ENCODE results near the gene PLXNA1. TPM values are rescaled to one million over a fixed set of nuclear protein-coding genes. Genes with fewer than 3 reads are reported as not detected.

The PLXNA1 gene
- total and polyA plus RNA-seq, 9 of the 15 experiments (the other 6 are each of a cell fraction or from before 2014, with no cell fraction given) = 0.23 to 59.9 (median 16.8) TPM

GRCh38 chr3:126998728-126999127, 15.8 kb downstream of the PLXNA1 start (continued):
- TF ChIP-seq, protein P1, sequence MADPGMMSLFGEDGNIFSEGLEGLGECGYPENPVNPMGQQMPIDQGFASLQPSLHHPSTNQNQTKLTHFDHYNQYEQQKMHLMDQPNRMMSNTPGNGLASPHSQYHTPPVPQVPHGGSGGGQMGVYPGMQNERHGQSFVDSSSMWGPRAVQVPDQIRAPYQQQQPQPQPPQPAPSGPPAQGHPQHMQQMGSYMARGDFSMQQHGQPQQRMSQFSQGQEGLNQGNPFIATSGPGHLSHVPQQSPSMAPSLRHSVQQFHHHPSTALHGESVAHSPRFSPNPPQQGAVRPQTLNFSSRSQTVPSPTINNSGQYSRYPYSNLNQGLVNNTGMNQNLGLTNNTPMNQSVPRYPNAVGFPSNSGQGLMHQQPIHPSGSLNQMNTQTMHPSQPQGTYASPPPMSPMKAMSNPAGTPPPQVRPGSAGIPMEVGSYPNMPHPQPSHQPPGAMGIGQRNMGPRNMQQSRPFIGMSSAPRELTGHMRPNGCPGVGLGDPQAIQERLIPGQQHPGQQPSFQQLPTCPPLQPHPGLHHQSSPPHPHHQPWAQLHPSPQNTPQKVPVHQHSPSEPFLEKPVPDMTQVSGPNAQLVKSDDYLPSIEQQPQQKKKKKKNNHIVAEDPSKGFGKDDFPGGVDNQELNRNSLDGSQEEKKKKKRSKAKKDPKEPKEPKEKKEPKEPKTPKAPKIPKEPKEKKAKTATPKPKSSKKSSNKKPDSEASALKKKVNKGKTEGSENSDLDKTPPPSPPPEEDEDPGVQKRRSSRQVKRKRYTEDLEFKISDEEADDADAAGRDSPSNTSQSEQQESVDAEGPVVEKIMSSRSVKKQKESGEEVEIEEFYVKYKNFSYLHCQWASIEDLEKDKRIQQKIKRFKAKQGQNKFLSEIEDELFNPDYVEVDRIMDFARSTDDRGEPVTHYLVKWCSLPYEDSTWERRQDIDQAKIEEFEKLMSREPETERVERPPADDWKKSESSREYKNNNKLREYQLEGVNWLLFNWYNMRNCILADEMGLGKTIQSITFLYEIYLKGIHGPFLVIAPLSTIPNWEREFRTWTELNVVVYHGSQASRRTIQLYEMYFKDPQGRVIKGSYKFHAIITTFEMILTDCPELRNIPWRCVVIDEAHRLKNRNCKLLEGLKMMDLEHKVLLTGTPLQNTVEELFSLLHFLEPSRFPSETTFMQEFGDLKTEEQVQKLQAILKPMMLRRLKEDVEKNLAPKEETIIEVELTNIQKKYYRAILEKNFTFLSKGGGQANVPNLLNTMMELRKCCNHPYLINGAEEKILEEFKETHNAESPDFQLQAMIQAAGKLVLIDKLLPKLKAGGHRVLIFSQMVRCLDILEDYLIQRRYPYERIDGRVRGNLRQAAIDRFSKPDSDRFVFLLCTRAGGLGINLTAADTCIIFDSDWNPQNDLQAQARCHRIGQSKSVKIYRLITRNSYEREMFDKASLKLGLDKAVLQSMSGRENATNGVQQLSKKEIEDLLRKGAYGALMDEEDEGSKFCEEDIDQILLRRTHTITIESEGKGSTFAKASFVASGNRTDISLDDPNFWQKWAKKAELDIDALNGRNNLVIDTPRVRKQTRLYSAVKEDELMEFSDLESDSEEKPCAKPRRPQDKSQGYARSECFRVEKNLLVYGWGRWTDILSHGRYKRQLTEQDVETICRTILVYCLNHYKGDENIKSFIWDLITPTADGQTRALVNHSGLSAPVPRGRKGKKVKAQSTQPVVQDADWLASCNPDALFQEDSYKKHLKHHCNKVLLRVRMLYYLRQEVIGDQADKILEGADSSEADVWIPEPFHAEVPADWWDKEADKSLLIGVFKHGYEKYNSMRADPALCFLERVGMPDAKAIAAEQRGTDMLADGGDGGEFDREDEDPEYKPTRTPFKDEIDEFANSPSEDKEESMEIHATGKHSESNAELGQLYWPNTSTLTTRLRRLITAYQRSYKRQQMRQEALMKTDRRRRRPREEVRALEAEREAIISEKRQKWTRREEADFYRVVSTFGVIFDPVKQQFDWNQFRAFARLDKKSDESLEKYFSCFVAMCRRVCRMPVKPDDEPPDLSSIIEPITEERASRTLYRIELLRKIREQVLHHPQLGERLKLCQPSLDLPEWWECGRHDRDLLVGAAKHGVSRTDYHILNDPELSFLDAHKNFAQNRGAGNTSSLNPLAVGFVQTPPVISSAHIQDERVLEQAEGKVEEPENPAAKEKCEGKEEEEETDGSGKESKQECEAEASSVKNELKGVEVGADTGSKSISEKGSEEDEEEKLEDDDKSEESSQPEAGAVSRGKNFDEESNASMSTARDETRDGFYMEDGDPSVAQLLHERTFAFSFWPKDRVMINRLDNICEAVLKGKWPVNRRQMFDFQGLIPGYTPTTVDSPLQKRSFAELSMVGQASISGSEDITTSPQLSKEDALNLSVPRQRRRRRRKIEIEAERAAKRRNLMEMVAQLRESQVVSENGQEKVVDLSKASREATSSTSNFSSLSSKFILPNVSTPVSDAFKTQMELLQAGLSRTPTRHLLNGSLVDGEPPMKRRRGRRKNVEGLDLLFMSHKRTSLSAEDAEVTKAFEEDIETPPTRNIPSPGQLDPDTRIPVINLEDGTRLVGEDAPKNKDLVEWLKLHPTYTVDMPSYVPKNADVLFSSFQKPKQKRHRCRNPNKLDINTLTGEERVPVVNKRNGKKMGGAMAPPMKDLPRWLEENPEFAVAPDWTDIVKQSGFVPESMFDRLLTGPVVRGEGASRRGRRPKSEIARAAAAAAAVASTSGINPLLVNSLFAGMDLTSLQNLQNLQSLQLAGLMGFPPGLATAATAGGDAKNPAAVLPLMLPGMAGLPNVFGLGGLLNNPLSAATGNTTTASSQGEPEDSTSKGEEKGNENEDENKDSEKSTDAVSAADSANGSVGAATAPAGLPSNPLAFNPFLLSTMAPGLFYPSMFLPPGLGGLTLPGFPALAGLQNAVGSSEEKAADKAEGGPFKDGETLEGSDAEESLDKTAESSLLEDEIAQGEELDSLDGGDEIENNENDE (IDR thresholded peaks at IDR 0.05; ENCODE audit: low read depth, low read length) = no peak
- TF ChIP-seq NR3C1 (CRISPR knock-in tag; IDR thresholded peaks at IDR 0.05) = no peak
- TF ChIP-seq, protein P2, sequence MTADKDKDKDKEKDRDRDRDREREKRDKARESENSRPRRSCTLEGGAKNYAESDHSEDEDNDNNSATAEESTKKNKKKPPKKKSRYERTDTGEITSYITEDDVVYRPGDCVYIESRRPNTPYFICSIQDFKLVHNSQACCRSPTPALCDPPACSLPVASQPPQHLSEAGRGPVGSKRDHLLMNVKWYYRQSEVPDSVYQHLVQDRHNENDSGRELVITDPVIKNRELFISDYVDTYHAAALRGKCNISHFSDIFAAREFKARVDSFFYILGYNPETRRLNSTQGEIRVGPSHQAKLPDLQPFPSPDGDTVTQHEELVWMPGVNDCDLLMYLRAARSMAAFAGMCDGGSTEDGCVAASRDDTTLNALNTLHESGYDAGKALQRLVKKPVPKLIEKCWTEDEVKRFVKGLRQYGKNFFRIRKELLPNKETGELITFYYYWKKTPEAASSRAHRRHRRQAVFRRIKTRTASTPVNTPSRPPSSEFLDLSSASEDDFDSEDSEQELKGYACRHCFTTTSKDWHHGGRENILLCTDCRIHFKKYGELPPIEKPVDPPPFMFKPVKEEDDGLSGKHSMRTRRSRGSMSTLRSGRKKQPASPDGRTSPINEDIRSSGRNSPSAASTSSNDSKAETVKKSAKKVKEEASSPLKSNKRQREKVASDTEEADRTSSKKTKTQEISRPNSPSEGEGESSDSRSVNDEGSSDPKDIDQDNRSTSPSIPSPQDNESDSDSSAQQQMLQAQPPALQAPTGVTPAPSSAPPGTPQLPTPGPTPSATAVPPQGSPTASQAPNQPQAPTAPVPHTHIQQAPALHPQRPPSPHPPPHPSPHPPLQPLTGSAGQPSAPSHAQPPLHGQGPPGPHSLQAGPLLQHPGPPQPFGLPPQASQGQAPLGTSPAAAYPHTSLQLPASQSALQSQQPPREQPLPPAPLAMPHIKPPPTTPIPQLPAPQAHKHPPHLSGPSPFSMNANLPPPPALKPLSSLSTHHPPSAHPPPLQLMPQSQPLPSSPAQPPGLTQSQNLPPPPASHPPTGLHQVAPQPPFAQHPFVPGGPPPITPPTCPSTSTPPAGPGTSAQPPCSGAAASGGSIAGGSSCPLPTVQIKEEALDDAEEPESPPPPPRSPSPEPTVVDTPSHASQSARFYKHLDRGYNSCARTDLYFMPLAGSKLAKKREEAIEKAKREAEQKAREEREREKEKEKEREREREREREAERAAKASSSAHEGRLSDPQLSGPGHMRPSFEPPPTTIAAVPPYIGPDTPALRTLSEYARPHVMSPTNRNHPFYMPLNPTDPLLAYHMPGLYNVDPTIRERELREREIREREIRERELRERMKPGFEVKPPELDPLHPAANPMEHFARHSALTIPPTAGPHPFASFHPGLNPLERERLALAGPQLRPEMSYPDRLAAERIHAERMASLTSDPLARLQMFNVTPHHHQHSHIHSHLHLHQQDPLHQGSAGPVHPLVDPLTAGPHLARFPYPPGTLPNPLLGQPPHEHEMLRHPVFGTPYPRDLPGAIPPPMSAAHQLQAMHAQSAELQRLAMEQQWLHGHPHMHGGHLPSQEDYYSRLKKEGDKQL (CRISPR knock-in tag; IDR thresholded peaks at IDR 0.05; ENCODE audit: borderline replicate concordance) = no peak
- TF ChIP-seq, protein P3, sequence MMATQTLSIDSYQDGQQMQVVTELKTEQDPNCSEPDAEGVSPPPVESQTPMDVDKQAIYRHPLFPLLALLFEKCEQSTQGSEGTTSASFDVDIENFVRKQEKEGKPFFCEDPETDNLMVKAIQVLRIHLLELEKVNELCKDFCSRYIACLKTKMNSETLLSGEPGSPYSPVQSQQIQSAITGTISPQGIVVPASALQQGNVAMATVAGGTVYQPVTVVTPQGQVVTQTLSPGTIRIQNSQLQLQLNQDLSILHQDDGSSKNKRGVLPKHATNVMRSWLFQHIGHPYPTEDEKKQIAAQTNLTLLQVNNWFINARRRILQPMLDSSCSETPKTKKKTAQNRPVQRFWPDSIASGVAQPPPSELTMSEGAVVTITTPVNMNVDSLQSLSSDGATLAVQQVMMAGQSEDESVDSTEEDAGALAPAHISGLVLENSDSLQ (IDR thresholded peaks at IDR 0.05) = no peak
- no peak for TF ChIP-seq FOXA1 (IDR thresholded peaks at IDR 0.05; ENCODE audit: borderline replicate concordance)

All from K562 (cell line).